MCF 10A (cell line): ENCODE data around the gene ACTMAP. TPM values are rescaled to one million over a fixed set of nuclear protein-coding genes. Genes with fewer than 3 reads are reported as not detected.

Experiments
- BruUV-seq: library from RNA; stranded (reverse); fragments of 400-500 nt; replicated peaks from 2 replicates; lab custom pipeline; 2021; lab: Mats Ljungman, UMichigan
- CTCF ChIA-PET: fragments of 300-600 bp; sonication (Branson Sonifier 250); formaldehyde crosslinking; extraction: SDS; loops from one replicate; lab custom pipeline; 2021; ENCODE audit warnings: antibody characterized with exemption, inconsistent platforms; lab: Yijun Ruan, JAX
- POLR2A ChIA-PET: fragments of 300-600, 350-650 bp; sonication (Branson Sonifier 250); formaldehyde crosslinking; extraction: SDS; loops from one replicate; lab custom pipeline; 2020; ENCODE audit warnings: antibody characterized with exemption, inconsistent platforms; lab: Yijun Ruan, JAX
- DNase-seq: peaks from one replicate; pipeline ENCODE4 v3.0.0-alpha.2; 2018; ENCODE audit not compliant: unreplicated experiment
- H3K27ac Mint-ChIP-seq: one replicate; pipeline ENCODE4 v1.8.0; 2022; ENCODE audit warnings: mild to moderate bottlenecking, low read depth, mixed read lengths; ENCODE audit not compliant: unreplicated experiment
- H3K27me3 Mint-ChIP-seq: one replicate; pipeline ENCODE4 v1.8.0; 2022; ENCODE audit warnings: mixed read lengths; ENCODE audit not compliant: insufficient read depth, unreplicated experiment
- H3K36me3 Mint-ChIP-seq: one replicate; pipeline ENCODE4 v1.8.0; 2022; ENCODE audit warnings: mild to moderate bottlenecking, moderate library complexity, mixed read lengths; ENCODE audit not compliant: insufficient read depth, unreplicated experiment
- H3K4me1 Mint-ChIP-seq: one replicate; pipeline ENCODE4 v1.8.0; 2022; ENCODE audit warnings: mixed read lengths; ENCODE audit not compliant: insufficient read depth, unreplicated experiment
- H3K4me3 Mint-ChIP-seq: one replicate; pipeline ENCODE4 v1.8.0; 2022; ENCODE audit warnings: mild to moderate bottlenecking, moderate library complexity, mixed read lengths; ENCODE audit not compliant: unreplicated experiment
- H3K9me3 Mint-ChIP-seq: one replicate; pipeline ENCODE4 v1.8.0; 2022; ENCODE audit warnings: mixed read lengths; ENCODE audit not compliant: unreplicated experiment
- intact Hi-C: fragments of 100-400 bp; cut with micrococcal nuclease; formaldehyde crosslinking; loops from 2 replicates; pipeline ENCODE4 v1.14.1; 2022
- total RNA-seq: library from RNA; stranded (reverse); gene quantifications from 2 replicates; pipeline ENCODE4 v1.2.3, GENCODE V29; 2022
- TF ChIP-seq, protein P1 (sequence below): fragments of 200-600 bp; IDR thresholded peaks from one replicate; pipeline ENCODE4 v1.8.0; 2022; ENCODE audit warnings: antibody characterized with exemption, mild to moderate bottlenecking; ENCODE audit not compliant: unreplicated experiment

ACTMAP gene
- total RNA-seq, 1 experiment from 2014 or later = 19.3 TPM

DNA sequence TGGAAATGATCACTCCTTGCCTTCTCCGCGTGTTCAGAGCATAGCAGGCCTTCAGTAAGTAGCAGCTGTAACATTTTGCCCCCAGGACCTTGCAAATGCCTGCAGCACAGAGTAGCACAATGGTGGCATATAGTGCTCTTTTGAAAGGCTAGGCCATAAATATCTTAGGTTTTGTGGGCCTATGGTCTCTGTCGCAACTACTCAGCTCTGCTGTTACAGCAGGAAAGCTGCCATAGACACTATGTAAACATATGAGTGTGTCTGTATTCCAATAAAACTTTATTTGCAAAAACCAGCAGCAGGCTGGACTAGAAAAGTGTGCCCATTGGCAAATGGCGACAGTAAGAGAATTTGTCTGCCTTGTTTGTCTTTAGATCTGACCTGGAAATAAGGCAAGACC is 24.0 kb downstream of the ACTMAP start:
- Mint-ChIP-seq H3K4me1 (peaks cover 22% of the 10 kb centered on the region), H3K4me3 (no peak overlapping the region), H3K27me3 (no peaks in the 10 kb centered on the region), H3K36me3 (peaks cover 94% of the 10 kb centered on the region), H3K9me3 (no peaks in the 10 kb centered on the region), H3K27ac (no peak overlapping the region)
- ChIA-PET CTCF (interaction anchor here (0.6 kb wide), 2 partner anchors 498 to 586 kb away, joined by 3 read pairs; no protein-coding TSS in a partner anchor), POLR2A (interaction anchor here (0.7 to 1.5 kb wide), 2 partner anchors 12 to 17 kb away, joined by 3 read pairs; no protein-coding TSS in a partner anchor)
- TF ChIP-seq, protein P1, sequence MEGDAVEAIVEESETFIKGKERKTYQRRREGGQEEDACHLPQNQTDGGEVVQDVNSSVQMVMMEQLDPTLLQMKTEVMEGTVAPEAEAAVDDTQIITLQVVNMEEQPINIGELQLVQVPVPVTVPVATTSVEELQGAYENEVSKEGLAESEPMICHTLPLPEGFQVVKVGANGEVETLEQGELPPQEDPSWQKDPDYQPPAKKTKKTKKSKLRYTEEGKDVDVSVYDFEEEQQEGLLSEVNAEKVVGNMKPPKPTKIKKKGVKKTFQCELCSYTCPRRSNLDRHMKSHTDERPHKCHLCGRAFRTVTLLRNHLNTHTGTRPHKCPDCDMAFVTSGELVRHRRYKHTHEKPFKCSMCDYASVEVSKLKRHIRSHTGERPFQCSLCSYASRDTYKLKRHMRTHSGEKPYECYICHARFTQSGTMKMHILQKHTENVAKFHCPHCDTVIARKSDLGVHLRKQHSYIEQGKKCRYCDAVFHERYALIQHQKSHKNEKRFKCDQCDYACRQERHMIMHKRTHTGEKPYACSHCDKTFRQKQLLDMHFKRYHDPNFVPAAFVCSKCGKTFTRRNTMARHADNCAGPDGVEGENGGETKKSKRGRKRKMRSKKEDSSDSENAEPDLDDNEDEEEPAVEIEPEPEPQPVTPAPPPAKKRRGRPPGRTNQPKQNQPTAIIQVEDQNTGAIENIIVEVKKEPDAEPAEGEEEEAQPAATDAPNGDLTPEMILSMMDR = no peak
- intact Hi-C loops = no loop called here
- no peak for DNase-seq
- BruUV-seq = no TSS peak

DNA sequence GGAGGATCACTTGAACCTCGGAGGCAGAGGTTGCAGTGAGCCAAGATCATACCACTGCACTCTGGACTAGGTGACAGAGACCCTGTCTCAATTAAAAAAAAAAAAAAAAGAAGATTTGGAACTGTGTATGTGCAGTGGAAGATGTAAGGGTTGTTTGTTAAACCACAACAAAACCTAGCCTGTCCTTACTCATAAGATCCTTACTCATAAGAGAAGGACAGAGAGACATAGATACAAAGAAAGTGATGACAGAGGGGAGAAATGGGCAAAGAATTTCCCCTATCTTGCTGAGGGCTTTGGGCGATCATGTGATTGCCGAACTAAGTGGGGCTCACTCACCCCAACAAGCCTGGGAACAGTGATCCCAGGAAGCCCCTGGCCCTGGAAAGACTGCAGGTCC is 25.4 kb downstream of the ACTMAP start:
- no peaks in the 10 kb centered on the region for H3K27me3 Mint-ChIP-seq
- peaks cover 94% of the 10 kb centered on the region for H3K36me3 Mint-ChIP-seq
- H3K4me1 Mint-ChIP-seq = peaks cover 33% of the 10 kb centered on the region
- ChIA-PET CTCF (no interaction called here), POLR2A (interaction anchor here (0.8 to 5.3 kb wide), 4 partner anchors 8 to 53 kb away, joined by 3 to 76 read pairs (median 6); partner anchors contain the start of genes ACTMAP and SNRPA)
- H3K9me3 Mint-ChIP-seq = no peaks in the 10 kb centered on the region
- TF ChIP-seq, protein P1 = no peak
- intact Hi-C loops = no loop called here
- DNase-seq = no peak
- no peak overlapping the region for H3K4me3 Mint-ChIP-seq
- no peak overlapping the region for H3K27ac Mint-ChIP-seq
- BruUV-seq = no TSS peak

DNA sequence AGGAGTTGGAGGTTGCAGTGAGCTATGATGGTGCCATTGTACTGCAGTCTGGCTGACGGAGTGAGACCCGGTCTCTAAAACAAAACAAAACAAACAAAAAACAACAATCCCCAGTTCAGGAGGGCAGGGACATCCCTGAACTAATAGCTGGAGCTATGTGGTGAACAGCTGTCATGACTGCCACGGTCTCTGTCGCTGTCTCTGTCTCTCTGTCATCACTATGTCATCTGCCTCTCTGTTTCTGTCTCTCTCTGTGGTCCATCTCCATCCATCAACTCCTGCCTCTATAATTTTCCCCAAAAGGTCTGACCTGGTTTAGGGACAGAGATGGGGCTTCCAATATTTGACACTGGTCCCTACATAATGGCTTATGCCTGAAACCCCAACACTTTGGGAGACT is 26.0 kb downstream of the ACTMAP start:
- intact Hi-C loops = no loop called here
- POLR2A ChIA-PET = interaction anchor here (0.8 to 5.3 kb wide), 4 partner anchors 8 to 53 kb away, joined by 3 to 76 read pairs (median 6); partner anchors contain the start of genes ACTMAP and SNRPA
- peaks cover 94% of the 10 kb centered on the region for H3K36me3 Mint-ChIP-seq
- no peak for DNase-seq
- no peaks in the 10 kb centered on the region for H3K27me3 Mint-ChIP-seq
- no peaks in the 10 kb centered on the region for H3K9me3 Mint-ChIP-seq
- no peak overlapping the region for H3K27ac Mint-ChIP-seq
- H3K4me1 Mint-ChIP-seq = peaks cover 33% of the 10 kb centered on the region
- H3K4me3 Mint-ChIP-seq = no peak overlapping the region
- TF ChIP-seq, protein P1 = no peak
- CTCF ChIA-PET = interaction anchor here (0.8 kb wide), 1 partner anchor 66 kb away, joined by 3 read pairs; no protein-coding TSS in a partner anchor
- no TSS peak for BruUV-seq

DNA sequence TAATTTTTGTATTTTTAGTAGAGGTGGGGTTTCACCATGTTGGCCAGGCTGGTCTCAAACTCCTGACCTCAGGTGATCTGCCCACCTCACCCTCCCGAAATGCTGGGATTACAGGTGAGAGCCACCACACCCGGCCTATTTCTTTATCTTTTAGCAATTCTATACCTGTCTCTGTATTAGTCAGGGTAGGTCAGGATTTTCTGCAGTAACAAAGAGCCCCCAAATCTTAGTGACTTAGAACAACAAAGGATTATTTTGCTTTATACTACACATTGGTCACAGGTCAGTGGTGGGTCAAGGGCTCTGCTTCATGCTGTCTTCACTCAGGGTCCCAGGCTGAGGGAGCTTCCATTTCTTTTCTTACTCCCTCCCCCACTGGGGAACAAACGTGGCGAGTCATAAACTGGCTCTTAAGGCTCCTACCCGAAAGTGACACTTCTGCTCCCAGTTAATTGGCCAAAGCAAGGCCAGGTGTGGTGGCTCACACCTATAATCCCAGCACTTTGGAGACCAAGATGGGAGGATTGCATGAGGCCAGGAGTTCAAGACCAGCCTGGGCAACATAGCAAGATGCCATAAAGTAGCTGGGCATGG is 26.5 kb downstream of the ACTMAP start:
- peak overlapping the region; percentile 92 for H3K4me3 Mint-ChIP-seq
- peaks cover 94% of the 10 kb centered on the region for H3K36me3 Mint-ChIP-seq
- TF ChIP-seq, protein P1 = no peak
- DNase-seq = no peak
- no peaks in the 10 kb centered on the region for H3K27me3 Mint-ChIP-seq
- no peaks in the 10 kb centered on the region for H3K9me3 Mint-ChIP-seq
- CTCF ChIA-PET = interaction anchor here (0.8 to 1.2 kb wide), 2 partner anchors 66 to 96 kb away, joined by 3 read pairs; no protein-coding TSS in a partner anchor
- POLR2A ChIA-PET = interaction anchor here (0.8 to 5.3 kb wide), 4 partner anchors 9 to 54 kb away, joined by 3 to 76 read pairs (median 6); partner anchors contain the start of genes ACTMAP and SNRPA
- BruUV-seq = no TSS peak
- H3K4me1 Mint-ChIP-seq = peaks cover 33% of the 10 kb centered on the region
- intact Hi-C loops = no loop called here
- H3K27ac Mint-ChIP-seq = peak overlapping the region; percentile 95
